ENCODE results near the gene SEZ6L2. TPM values are rescaled to one million over a fixed set of nuclear protein-coding genes. Genes with fewer than 3 reads are reported as not detected.

The SEZ6L2 gene
- total and polyA plus RNA-seq, 2 of the 8 experiments (the other 6 are each of a cell fraction or from before 2014, with no cell fraction given) = 43.5 to 47.7 TPM

GRCh38 chr16:29927070-29927905 lies 27.9 kb upstream of the SEZ6L2 start:
- FAIRE-seq = no peak
- Histone ChIP-seq H3K36me3 (ENCODE audit: control insufficient read depth in 2 of 4, insufficient read depth in 4 of 4, low read length in 3 of 4) (no peaks in the 10 kb centered on the region), H4K5ac (ENCODE audit: insufficient read length, low read depth, low read length) (no peak overlapping the region), H3K56ac (replicated peaks; ENCODE audit: insufficient read length, low read depth, low read length) (no peak overlapping the region), H3K14ac (ENCODE audit: insufficient read length) (no peak overlapping the region), H3K79me2 (ENCODE audit: control insufficient read depth in 1 of 2, insufficient read depth in 2 of 2, low read length in 2 of 2) (peaks cover 0 to 5% of the 10 kb centered on the region in 2 experiments; a peak in 1 of 4 replicates), H3K9me3 (ENCODE audit: insufficient read depth in 2 of 2, low read depth in 1 of 2, low read length in 1 of 2) (no peaks in the 10 kb centered on the region), H4K91ac (replicated peaks; ENCODE audit: insufficient read length, low read length) (no peak overlapping the region), H3K27me3 (replicated peaks in 1 of 4; ENCODE audit: control insufficient read depth in 3 of 4, extremely low read depth in 1 of 4, insufficient read depth in 3 of 4, low read length in 3 of 4) (no peaks in the 10 kb centered on the region), H4K8ac (ENCODE audit: extremely low read depth, insufficient read depth, low read length) (peak overlapping the region; percentile 53), H2AFZ (ENCODE audit: low read length) (no peak overlapping the region), H3K27ac (ENCODE audit: low read depth, low read length) (no peak overlapping the region), H3K4me2 (ENCODE audit: insufficient read depth in 1 of 2, low read depth in 2 of 2, low read length in 2 of 2) (peak overlapping the region; percentile 98 to 100), H3K23ac (ENCODE audit: insufficient read length) (no peak overlapping the region), H2BK5ac (ENCODE audit: low read depth, low read length) (no peak overlapping the region), H3K4me3 (ENCODE audit: extremely low read depth in 1 of 4, insufficient read depth in 2 of 4, low read depth in 3 of 4, low read length in 4 of 4) (peak overlapping the region; percentile 62 to 89 (median 85); a peak in 7 of 8 replicates), H2BK15ac (ENCODE audit: low read length) (no peak overlapping the region), H2BK12ac (ENCODE audit: low read depth, low read length) (no peak overlapping the region), H3K9ac (replicated peaks in 1 of 4; ENCODE audit: extremely low read depth in 1 of 4, low read depth in 3 of 4, low read length in 3 of 4) (peak overlapping the region in 3 of 4 experiments; percentile 92 to 97 (median 92); a peak in 4 of 7 replicates), H2BK20ac (ENCODE audit: low read length) (no peak overlapping the region), H2AK5ac (ENCODE audit: low read depth, low read length) (no peak overlapping the region), H3K4me1 (replicated peaks in 1 of 4; ENCODE audit: control insufficient read depth in 3 of 4, insufficient read depth in 4 of 4, low read length in 3 of 4) (peaks cover 0 to 8% (median 0%) of the 10 kb centered on the region in 4 experiments; a peak in 2 of 7 replicates), H3K18ac (ENCODE audit: extremely low read depth, low read length) (no peak overlapping the region), H2BK120ac (replicated peaks; ENCODE audit: low read depth, low read length) (no peak overlapping the region), H3K23me2 (ENCODE audit: low read depth, low read length) (peaks cover 11% of the 10 kb centered on the region; the same call in 1 of the 2 replicates), H3K79me1 (ENCODE audit: low read depth, low read length) (no peaks in the 10 kb centered on the region), H4K20me1 (replicated peaks in 1 of 2; ENCODE audit: control insufficient read depth in 1 of 2, insufficient read depth in 2 of 2, low read length in 2 of 2) (peaks cover 0 to 3% of the 10 kb centered on the region in 2 experiments), H3K4ac (replicated peaks; ENCODE audit: insufficient read length, low read depth, low read length) (no peak overlapping the region)
- 84% methylated on average over 12 of the region's 12 CpGs; no CpG with 5 or more reads in 1 of the 2 experiments for WGBS, 2 experiments (ENCODE audit: extremely low coverage in 1 of 2, insufficient coverage in 1 of 2, insufficient read length in 1 of 2, insufficient replicate concordance in 2 of 2, low coverage in 1 of 2, low lambda C conversion rate in 2 of 2, missing lambda C conversion rate in 1 of 2)
- DNase-seq (ENCODE audit: low read depth in 1 of 2, low spot score in 2 of 2) = no peak
- POLR2A ChIA-PET (ENCODE audit: partially characterized antibody) = interaction anchor here (0.7 to 3.7 kb wide), 17 partner anchors 7 to 123 kb away, joined by 3 to 19 read pairs (median 5); partner anchors contain the start of genes ASPHD1, PAGR1, SEZ6L2 and TMEM219
- CTCF ChIA-PET (ENCODE audit: partially characterized antibody) = interaction anchor here (0.6 to 2.8 kb wide), 5 partner anchors 10 to 23 kb away, joined by 3 to 12 read pairs (median 6); no protein-coding TSS in a partner anchor
- TF ChIP-seq CREB1 (IDR thresholded peaks at IDR 0.05) = no peak
- TF ChIP-seq BCL11A (IDR thresholded peaks at IDR 0.05; ENCODE audit: low read depth in 2 of 2, low read length in 2 of 2) = no peak
- no peak for TF ChIP-seq BRCA1 (IDR thresholded peaks at IDR 0.05; ENCODE audit: low read depth, low read length)
- no peak for TF ChIP-seq TBP (IDR thresholded peaks at IDR 0.05; ENCODE audit: low read depth, low read length)
- no peak for TF ChIP-seq GABPA (IDR thresholded peaks at IDR 0.05; ENCODE audit: borderline replicate concordance, insufficient read depth, low read length)
- TF ChIP-seq POLR2A (IDR thresholded peaks at IDR 0.05; ENCODE audit: control extremely low read depth in 1 of 2, low read depth in 2 of 2, low read length in 2 of 2) = no peak
- TF ChIP-seq JUND (IDR thresholded peaks at IDR 0.05; ENCODE audit: low read length) = no peak
- TF ChIP-seq RXRA (IDR thresholded peaks at IDR 0.05; ENCODE audit: insufficient read depth, low read depth, low read length) = no peak
- TF ChIP-seq TCF12 (IDR thresholded peaks at IDR 0.05; ENCODE audit: low read depth, low read length) = no peak
- TF ChIP-seq KDM1A (IDR thresholded peaks at IDR 0.05; ENCODE audit: borderline replicate concordance, low read length) = no peak
- TF ChIP-seq JUN (IDR thresholded peaks at IDR 0.05; ENCODE audit: low read depth, low read length) = no peak
- TF ChIP-seq FOSL1 (IDR thresholded peaks at IDR 0.05; ENCODE audit: insufficient read depth, low read depth, low read length) = no peak
- no peak for TF ChIP-seq SIX5 (IDR thresholded peaks at IDR 0.05; ENCODE audit: low read depth, low read length)
